ENCODE measurements around the gene CMTR2.
A peak's percentile ranks its signal among the peaks of the same experiment; 100 is the strongest.
"Not testable (repeated sequence)": the region's sequence is repeated elsewhere in the genome, so short reads cannot be mapped to it uniquely, and the experiment has no call there.

CMTR2 gene, protein sequence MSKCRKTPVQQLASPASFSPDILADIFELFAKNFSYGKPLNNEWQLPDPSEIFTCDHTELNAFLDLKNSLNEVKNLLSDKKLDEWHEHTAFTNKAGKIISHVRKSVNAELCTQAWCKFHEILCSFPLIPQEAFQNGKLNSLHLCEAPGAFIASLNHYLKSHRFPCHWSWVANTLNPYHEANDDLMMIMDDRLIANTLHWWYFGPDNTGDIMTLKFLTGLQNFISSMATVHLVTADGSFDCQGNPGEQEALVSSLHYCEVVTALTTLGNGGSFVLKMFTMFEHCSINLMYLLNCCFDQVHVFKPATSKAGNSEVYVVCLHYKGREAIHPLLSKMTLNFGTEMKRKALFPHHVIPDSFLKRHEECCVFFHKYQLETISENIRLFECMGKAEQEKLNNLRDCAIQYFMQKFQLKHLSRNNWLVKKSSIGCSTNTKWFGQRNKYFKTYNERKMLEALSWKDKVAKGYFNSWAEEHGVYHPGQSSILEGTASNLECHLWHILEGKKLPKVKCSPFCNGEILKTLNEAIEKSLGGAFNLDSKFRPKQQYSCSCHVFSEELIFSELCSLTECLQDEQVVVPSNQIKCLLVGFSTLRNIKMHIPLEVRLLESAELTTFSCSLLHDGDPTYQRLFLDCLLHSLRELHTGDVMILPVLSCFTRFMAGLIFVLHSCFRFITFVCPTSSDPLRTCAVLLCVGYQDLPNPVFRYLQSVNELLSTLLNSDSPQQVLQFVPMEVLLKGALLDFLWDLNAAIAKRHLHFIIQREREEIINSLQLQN

GRCh38 chr16:71288890-71289731 is at the start of gene CMTR2:
CMTR2 (minus strand) TSS chr16:71289402; CDS start chr16:71285920, 3,482 bp downstream.
- peak; percentile 99 for DNase-seq

DNA sequence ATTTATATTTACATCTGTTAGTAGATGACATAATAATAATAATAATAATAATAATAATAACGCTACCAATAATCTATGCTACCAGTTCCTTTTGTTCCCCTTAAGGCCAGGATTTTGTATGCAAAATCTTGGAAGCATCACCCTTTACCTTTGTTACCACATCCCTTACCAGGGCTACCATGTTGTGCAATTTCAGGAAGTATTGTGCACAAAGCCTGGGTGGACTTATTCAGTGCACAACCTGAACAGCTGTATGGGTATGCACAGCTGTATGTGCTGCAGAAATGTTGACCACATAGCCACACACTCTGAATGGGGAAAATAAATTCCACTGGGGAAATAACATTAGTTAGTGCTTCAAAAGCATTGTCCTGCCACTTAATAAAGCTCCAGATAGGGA is 49.4 kb upstream of the CMTR2 start:
- DNase-seq: no peak

DNA sequence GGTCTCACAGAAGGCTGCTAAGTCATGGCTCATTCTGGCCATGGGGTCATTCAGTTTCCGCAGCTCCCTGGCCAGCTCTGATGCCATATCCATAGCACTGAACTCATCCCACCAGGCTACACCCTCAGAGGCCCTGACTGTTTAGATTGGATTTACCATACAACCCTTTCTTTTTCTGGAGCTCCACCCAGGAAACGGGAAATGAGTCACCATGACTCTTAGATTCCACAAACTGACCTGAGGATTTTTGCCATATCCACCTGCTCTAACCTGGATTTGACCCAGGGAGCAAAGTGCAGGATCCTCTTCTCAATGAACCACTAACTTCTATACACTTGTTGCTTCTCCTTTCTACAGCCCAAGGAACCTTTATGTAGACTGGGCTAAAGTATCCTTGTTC is 49.0 kb upstream of the CMTR2 start:
- DNase-seq: no peak

DNA sequence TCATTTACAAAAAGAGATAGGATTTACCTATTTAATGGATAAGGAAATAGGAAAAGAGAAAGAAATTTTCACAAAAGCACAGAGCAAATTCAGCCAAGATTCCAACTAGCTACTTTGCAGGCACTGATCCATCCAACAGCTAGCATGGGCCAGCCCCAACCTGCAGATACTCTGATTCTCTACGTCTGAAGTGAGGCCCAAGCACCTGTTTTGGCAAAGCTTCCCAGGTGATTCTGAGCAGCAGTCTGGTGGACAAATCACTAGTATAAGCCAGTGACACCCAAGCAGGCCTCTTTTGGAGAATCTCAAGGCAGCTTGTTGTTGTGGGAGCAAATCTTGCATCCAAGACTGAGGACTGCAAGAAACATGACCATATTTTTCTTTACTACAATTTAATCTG is 48.4 kb upstream of the CMTR2 start:
- no peak for DNase-seq

DNA sequence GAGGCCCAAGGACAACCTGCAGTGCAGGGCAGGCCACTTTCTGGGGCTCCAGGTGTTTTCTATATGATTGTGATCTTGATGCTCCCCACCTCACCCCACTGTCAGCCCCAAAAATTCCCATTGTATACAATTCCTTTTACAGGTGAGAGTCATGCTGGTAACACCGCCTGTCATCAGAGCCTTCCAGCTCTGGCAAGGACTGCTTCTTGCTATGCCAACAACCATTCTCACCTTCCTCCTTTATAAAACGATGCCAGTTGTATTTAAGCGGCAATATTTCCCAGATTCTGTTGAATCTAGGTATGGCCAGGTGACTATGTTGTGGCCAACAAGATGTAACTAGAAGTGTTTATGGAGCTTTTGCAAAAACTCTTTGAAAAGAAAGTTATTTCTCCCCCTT is 38.9 kb upstream of the CMTR2 start:
- DNase-seq: no peak

DNA sequence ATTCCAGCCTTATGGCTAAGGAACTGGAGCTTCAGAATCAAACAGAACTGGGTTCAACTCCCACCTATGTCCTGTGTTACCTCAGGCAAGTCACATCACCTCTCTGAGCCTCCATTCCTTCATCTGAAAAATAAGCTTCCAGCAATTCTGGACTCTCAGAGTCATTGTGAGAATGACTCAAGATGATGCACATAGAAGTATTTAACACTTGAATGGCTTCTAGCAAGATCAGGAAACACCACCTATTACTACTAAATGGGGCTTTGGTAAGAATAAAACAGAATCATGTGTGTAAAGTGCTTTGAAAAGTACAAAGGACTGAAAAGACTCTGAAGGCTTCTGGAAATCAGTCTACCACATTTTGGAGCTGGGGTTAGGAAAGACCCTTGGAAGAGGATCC is 38.5 kb upstream of the CMTR2 start:
- DNase-seq: no peak

DNA sequence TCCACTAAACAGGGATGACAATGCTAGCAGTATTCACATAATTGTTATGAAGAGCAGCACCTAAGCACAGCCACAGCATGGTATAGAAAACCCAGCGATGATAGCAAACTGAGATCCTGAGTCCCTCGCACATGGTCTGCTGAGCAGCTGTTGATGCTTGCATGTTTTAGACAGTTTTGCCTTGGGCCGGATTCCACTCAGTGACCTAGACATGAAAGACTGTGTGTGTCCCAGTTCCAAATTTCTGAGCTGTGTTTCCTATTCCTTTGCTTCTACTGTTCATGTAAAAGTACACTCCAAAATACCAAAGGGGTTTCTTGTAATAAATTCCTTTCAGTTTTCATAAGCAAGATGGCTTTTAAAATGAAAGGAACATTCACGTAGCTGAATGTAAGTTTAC is 30.8 kb upstream of the CMTR2 start:
- no peak for DNase-seq

DNA sequence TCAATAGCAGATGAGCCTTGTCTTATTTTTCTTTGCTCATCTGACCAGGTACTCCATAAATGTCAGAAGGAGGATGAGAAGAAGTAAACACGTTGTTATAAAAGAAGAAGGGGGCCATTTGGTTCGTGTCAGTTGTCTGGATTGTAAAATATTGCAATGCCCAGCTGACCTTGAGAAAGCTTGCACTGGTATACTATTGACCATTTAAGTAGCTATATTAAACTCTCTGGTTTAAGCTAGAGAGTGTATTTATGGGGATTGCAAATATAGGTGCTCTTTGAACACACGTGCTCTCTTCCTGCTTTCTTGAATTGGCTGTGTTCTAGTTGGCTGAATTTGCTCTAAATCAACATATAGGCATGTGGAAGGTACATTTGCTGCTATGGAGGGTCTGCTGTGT is 26.1 kb upstream of the CMTR2 start:
- DNase-seq: no peak

- DNase-seq: not testable (repeated sequence)
Measured at GRCh38 chr16:71313591-71313990, 24.4 kb upstream of the CMTR2 start.

GRCh38 chr16:71311553-71312158 is 22.5 kb upstream of the CMTR2 start:
- DNase-seq: peak; percentile 67

GRCh38 chr16:71303938-71304337 is 14.7 kb upstream of the CMTR2 start:
- DNase-seq: no peak

DNA sequence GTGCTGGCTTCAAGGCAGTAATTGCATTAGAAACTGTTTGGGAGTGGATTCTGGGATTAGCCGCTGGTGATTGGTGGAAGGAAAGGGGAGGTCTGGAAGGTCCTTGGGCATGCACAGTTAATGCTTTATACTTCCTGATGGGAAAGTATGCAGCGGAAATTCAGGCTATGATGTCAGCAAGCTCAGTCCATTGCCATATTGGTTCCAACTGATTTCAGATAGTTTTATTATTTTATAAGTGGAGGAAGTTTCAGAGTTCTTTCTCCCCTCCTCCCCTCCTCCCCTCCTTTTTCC is 8.1 kb upstream of the CMTR2 start:
- DNase-seq: no peak

DNA sequence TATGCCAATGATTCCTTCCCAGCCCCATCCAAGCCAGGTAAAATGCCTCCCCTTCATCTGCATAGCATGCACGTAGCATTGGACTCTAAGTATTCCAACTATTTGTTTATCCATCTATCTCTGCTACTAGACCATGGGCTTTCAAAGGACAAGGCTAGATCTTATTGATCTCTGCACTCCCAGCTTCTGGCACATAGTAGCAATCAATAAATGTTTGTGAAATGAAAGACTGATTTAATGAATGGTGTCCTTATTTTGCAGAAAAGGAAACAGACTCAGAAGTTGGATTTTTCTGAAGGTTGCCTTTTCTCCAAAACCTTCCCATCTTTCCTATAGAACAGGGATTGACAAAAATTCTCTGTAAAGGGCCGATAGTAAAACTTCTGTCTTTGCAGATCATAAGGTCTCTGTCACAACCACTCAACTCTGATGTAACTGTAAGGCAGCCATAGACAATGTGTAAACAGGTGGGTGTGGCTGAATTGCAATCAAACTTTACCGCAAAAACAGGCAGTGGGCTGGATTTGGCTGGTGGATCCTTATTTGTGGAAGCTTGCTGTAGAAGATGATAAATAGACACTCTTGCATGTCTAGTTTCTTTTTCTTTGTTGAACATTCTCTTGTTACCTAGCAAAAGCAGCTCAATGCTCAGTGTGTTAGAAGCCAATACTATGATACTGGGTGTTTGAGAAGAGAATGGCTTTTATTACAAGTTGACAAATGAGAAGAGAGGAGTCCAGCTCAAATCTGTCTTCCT is 7.6 kb upstream of the CMTR2 start:
- no peak for DNase-seq

DNA sequence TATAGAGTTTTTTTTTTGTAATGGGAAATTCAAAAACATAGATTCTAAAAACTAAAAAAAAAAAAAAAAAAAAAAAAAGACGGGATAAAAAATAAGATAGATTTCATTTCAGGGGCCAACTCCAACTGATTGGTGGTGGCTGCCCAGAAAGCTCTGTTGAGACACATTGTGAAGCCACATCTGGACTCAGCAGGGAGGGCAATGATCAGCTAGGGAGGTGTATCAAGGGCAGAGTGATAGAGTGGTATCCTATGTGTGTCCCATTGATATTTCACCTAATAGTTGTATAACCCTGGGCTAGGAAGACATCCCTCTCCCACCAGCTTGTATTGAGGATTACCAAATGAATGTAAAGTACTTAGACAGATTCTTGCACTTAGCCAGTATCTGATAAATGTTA is 6.7 kb upstream of the CMTR2 start:
- no peak for DNase-seq

GRCh38 chr16:71293919-71294318 is 4.7 kb upstream of the CMTR2 start:
- DNase-seq: no peak

DNA sequence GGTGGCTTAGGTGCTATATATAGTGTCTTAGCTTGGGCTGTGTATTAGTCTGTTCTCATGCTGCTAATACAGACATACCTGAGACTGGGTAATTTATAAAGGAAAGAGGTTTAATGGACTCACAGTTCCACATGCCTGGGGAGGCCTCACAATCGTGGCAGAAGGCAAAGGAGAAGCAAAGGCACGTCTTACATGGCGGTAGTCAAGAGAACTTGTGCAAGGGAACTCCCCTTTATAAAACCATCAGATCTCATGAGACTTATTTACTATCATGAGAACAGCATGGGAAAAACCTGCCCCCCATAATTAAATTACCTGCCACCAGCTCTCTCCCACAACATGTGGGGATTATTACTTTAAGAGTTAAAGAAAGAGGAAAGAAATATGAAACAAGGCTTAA is 2.9 kb upstream of the CMTR2 start:
- DNase-seq: not testable (repeated sequence)

DNA sequence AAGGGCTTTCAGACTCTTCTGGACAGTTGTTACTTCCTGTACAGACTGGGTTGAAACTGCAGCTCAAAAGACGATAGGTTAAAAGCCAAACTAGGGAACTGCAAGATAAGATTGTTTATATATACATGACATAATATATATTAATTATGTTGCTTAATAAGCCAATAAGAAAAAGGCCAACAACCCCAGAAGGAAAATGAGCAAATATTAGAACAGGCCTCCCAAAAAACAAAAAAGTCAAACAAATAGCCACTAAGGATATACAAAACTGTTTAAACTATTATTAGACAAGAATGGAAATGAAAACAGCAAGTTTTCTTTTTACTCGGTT is 495 bp upstream of the CMTR2 start:
- DNase-seq: no peak

- no peak for DNase-seq
Measured at GRCh38 chr16:71288570-71288889, 672 bp downstream of the CMTR2 start.

- DNase-seq: peak; percentile 54
Measured at GRCh38 chr16:71287911-71288310, 1.3 kb downstream of the CMTR2 start.

DNA sequence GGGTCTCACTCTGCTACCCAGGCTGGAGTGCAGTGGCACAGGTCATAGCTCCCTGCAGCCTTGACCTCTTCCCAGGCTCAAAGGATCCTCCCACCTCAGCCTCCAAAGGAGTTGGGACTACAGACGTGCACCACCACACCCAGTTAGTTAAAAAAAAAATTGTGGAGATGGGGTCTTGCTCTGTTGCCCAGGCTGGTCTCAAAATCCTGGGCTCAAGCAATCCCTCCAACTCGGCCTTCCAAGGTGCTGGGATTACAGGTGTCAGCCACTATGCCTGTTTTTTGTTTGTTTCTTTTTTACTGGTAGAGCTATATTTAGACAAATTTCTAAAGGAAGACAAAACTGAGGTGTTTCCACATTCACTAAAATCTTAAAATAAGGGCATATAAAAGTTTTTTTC is 1.7 kb downstream of the CMTR2 start:
- no peak for DNase-seq

DNA sequence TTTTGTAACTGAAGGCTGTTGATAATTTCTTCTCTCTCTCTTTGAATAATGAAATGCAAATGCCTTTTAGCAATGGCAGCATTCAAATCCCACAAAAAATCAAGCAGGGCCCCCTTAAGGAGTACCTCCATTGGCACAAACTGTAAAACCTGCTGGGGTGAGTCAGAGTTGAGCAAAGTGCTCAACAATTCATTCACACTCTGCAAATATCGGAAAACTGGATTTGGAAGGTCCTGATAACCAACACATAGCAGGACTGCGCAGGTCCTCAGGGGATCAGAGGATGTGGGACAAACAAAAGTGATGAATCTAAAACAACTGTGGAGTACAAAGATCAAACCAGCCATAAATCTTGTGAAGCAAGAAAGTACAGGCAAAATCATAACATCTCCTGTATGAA is 5.6 kb downstream of the CMTR2 start:
- no peak for DNase-seq

DNA sequence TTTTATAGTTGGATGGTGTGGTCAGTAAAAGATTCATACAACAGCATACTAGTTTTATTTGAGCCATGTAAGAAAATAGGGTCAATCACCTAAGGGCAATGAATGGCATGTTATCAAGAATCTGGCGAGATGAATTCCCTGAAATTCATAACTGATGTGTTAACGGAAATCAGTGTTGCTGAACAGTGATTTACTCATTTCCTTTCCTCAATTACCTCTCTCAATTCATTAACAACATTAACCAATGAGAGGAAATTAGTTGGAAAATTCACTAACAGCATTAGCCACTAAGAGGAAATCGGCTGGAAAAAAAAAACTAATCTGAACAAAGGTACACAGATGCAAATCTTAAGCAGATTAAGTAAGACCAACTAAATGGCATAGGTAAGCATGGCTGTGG is 6.3 kb downstream of the CMTR2 start:
- no peak for DNase-seq
